ENCODE results near the gene PADI3. TPM values are rescaled to one million over a fixed set of nuclear protein-coding genes. Genes with fewer than 3 reads are reported as not detected.

Gene PADI3
- total and polyA plus RNA-seq, 2 donors (not counting 3 experiments of a cell fraction or from before 2014, with no cell fraction given), result not detected

- no peaks in the 10 kb centered on the region for H3K79me2 ChIP-seq (ENCODE audit: control insufficient read depth, insufficient read depth, low read length)
- H4K20me1 ChIP-seq (replicated peaks; ENCODE audit: control insufficient read depth, extremely low read depth, insufficient read depth, low read length), result no peaks in the 10 kb centered on the region
- no peak overlapping the region for H3K27ac ChIP-seq (ENCODE audit: insufficient read depth, low read depth, low read length)
- intact Hi-C loops (cut with micrococcal nuclease) (no loop called here), dilution Hi-C loops (cut with MboI; ENCODE audit: extremely low pct_ligation_motif_present, low sequenced_read_pairs) (no loop called here)
- H2AFZ ChIP-seq (ENCODE audit: low read depth, low read length), result no peak overlapping the region
- no peaks in the 10 kb centered on the region for H3K9me3 ChIP-seq (replicated peaks; ENCODE audit: control insufficient read depth, insufficient read depth, low read length)
- CTCF ChIA-PET, result no interaction called here
- no peak for FAIRE-seq
- H3K9me1 ChIP-seq (replicated peaks; ENCODE audit: control insufficient read depth, extremely low read depth, insufficient read depth, low read length), result no peaks in the 10 kb centered on the region
- H3K4me2 ChIP-seq (ENCODE audit: insufficient read depth, low read length), result no peak overlapping the region
- no peak overlapping the region for H3K4me3 ChIP-seq (replicated peaks in 1 of 3; ENCODE audit: insufficient read depth in 1 of 3, low read depth in 1 of 3, low read length in 3 of 3)
- H3K4me1 ChIP-seq (ENCODE audit: control insufficient read depth, extremely low read depth, insufficient read depth, low read length), result no peaks in the 10 kb centered on the region
- no peaks in the 10 kb centered on the region for H3K36me3 ChIP-seq (ENCODE audit: control insufficient read depth in 2 of 2, extremely low read depth in 1 of 2, insufficient read depth in 2 of 2, low read length in 2 of 2)
- H3K27me3 ChIP-seq (ENCODE audit: control insufficient read depth in 2 of 2, insufficient read depth in 2 of 2, low read length in 2 of 2), result no peaks in the 10 kb centered on the region
- TF ChIP-seq POLR2A (IDR thresholded peaks at IDR 0.05; ENCODE audit: low read depth, low read length) (no peak), CTCF (IDR thresholded peaks at IDR 0.05; ENCODE audit: extremely low read depth in 1 of 2, insufficient read depth in 1 of 2, low read depth in 1 of 2, low read length in 2 of 2) (no peak), MYC (IDR thresholded peaks at IDR 0.05; ENCODE audit: low read depth, low read length) (no peak), FOS (IDR thresholded peaks at IDR 0.05; ENCODE audit: borderline replicate concordance, insufficient read depth, low read length) (no peak), POLR2AphosphoS5 (IDR thresholded peaks at IDR 0.05; ENCODE audit: insufficient read depth, low read depth, low read length) (no peak), GATA2 (IDR thresholded peaks at IDR 0.05; ENCODE audit: insufficient read depth, insufficient read length, low read depth, low read length) (no peak), JUN (IDR thresholded peaks at IDR 0.05; ENCODE audit: borderline replicate concordance, insufficient read depth, insufficient read length, low read depth) (no peak), MAX (IDR thresholded peaks at IDR 0.05; ENCODE audit: insufficient read depth, insufficient read length) (no peak), EZH2 (IDR thresholded peaks at IDR 0.05; ENCODE audit: borderline replicate concordance, low read depth, low read length, severe bottlenecking) (no peak)
- no peak for DNase-seq (ENCODE audit: low read depth, low spot score)
- POLR2A ChIA-PET, result no interaction called here
- no peak overlapping the region for H3K9ac ChIP-seq (replicated peaks; ENCODE audit: extremely low read depth, insufficient read depth, low read length)
- BruUV-seq (replicated peaks), result no TSS peak
Observed at GRCh38 chr1:17220287-17220686, 28.6 kb upstream of the PADI3 start.

All from endothelial cell of umbilical vein (primary cell).